ENCODE results near the gene TNS3. TPM values are rescaled to one million over a fixed set of nuclear protein-coding genes. Genes with fewer than 3 reads are reported as not detected.

TNS3 gene
- total and polyA plus RNA-seq, 7 donors: 17.4 to 43.8 (median 28.8) TPM

GRCh38 chr7:47479821-47480575, 101.9 kb downstream of the TNS3 start:
- H3K36me3 ChIP-seq: no peaks in the 10 kb centered on the region
- H3K4me1 ChIP-seq: peaks cover 0 to 66% (median 50%) of the 10 kb centered on the region in 4 donors
- TF ChIP-seq POLR2A (IDR thresholded peaks at IDR 0.05): no peak
- TF ChIP-seq, protein P1, sequence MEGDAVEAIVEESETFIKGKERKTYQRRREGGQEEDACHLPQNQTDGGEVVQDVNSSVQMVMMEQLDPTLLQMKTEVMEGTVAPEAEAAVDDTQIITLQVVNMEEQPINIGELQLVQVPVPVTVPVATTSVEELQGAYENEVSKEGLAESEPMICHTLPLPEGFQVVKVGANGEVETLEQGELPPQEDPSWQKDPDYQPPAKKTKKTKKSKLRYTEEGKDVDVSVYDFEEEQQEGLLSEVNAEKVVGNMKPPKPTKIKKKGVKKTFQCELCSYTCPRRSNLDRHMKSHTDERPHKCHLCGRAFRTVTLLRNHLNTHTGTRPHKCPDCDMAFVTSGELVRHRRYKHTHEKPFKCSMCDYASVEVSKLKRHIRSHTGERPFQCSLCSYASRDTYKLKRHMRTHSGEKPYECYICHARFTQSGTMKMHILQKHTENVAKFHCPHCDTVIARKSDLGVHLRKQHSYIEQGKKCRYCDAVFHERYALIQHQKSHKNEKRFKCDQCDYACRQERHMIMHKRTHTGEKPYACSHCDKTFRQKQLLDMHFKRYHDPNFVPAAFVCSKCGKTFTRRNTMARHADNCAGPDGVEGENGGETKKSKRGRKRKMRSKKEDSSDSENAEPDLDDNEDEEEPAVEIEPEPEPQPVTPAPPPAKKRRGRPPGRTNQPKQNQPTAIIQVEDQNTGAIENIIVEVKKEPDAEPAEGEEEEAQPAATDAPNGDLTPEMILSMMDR (IDR thresholded peaks at IDR 0.05): no peak
- no peak for TF ChIP-seq POLR2AphosphoS5 (IDR thresholded peaks at IDR 0.05)
- no peak for TF ChIP-seq EP300 (IDR thresholded peaks at IDR 0.05)
- H3K4me3 ChIP-seq: no peak overlapping the region
- H3K27ac ChIP-seq: no peak overlapping the region
- no peaks in the 10 kb centered on the region for H3K27me3 ChIP-seq
- DNase-seq: no peak
- H3K9me3 ChIP-seq: no peaks in the 10 kb centered on the region
- intact Hi-C loops (cut with DNase I): no loop called here
- 72 to 79% methylated on average over 12 of the region's 12 CpGs for WGBS, 2 donors

DNA sequence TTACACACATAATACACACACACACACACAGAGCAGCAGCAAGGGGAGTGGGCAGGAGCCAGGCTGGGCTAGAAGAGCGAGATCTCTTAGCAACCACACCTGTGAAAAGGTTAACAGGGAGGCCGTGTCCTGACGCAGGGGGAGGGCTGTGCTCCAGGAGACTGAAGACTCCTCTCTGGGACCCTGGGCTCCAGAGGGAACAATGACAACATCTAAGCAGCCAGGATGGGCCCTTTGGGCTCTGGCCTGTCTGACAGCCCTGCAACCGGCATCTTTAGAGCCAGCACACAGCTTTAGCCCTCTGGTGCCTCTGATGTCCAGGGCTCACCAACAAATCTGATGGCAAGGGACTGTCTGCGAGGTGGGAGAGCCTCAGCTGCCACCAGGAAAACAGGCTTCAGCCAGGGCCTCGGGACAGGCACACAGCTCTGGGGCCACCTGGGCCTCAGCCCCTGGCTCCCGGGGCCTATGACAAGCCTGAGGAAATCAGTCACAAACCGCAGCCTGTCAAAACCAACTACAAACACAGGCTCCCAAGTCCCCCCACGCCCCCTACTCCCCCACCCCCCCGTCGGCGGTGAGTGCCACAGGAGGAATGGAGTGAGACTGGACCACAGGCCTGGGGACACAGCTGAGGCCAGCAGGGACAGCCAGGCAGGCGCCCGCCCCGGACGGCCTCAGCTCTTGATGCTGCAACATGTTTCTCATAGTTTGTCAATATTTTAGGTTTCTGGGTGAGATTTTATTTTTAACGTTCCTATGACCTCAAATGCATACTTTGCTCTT, 102.8 kb downstream of the TNS3 start:
- Histone ChIP-seq H3K4me1 (peaks cover 0 to 66% (median 44%) of the 10 kb centered on the region in 4 donors), H3K27ac (no peak overlapping the region), H3K36me3 (no peaks in the 10 kb centered on the region), H3K27me3 (no peaks in the 10 kb centered on the region), H3K4me3 (no peak overlapping the region), H3K9me3 (no peaks in the 10 kb centered on the region)
- DNase-seq: no peak
- no peak for TF ChIP-seq POLR2A (IDR thresholded peaks at IDR 0.05)
- no peak for TF ChIP-seq EP300 (IDR thresholded peaks at IDR 0.05)
- no peak for TF ChIP-seq POLR2AphosphoS5 (IDR thresholded peaks at IDR 0.05)
- TF ChIP-seq, protein P1 (IDR thresholded peaks at IDR 0.05): no peak
- WGBS, 2 donors: 68 to 80% methylated on average over 17 of the region's 17 CpGs
- intact Hi-C loops (cut with DNase I): no loop called here

DNA sequence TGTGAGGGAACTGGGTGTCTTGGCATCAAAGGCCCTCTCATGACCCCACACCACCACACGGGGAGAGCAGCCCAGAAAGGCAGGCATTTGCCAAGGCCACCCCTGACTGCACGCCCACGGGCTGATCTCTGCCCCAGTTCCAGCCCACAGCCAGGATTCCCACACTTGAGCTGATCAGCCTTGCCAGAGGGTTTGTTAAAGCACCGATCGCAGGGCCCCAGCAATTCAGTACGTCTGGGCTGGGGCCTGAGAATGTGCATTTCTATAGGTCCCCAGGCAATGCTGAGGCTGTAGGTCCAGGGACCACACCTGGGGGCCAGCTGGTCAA, 103.9 kb downstream of the TNS3 start:
- Histone ChIP-seq H3K9me3 (no peaks in the 10 kb centered on the region), H3K36me3 (no peaks in the 10 kb centered on the region), H3K27me3 (no peaks in the 10 kb centered on the region), H3K4me1 (peaks cover 0 to 62% (median 40%) of the 10 kb centered on the region in 4 donors), H3K27ac (no peak overlapping the region), H3K4me3 (no peak overlapping the region)
- 10 to 41% methylated on average over 6 of the region's 6 CpGs for WGBS, 2 donors
- intact Hi-C loops (cut with DNase I): no loop called here
- TF ChIP-seq, protein P1 (IDR thresholded peaks at IDR 0.05): no peak
- no peak for TF ChIP-seq EP300 (IDR thresholded peaks at IDR 0.05)
- no peak for TF ChIP-seq POLR2AphosphoS5 (IDR thresholded peaks at IDR 0.05)
- no peak for TF ChIP-seq POLR2A (IDR thresholded peaks at IDR 0.05)
- DNase-seq: no peak

DNA sequence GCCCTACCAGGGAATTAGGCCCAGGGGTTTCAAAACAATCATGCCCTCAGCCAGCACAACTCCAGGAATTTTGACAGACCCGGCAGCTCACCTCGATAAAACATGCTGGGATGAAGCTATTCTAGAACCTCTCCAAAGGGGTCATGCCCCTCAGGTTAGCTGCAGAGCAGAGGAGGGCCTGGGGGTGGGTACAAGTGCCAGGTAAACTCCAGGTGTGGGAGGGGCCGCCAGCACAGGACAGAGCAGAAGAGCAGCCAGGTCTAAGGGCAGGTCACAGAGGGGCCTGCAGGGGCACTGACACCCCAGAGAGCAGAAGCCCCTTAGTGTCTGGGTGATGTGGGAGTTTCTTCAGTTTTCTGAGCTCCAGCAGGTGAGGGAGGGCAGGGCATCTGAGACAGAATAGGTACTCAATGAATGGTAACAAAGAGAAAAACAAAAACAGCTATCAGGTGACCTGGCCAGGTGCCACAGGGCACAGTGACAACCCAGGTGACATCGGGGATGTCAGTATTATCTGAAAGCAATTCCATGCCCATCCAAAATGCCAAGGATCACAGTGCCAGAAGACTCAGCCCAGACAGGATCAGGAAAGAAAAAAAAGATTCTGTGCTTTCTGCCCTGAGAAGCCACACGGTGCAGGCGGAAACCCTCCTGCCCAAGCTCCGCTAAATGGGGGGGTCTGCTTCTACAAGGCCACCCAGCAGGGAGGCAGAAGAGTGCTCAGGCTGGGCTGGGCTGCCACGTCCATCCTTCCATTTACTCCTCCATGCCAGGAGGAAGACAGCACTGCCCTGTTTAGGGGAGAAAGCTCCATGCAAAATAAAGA, 104.5 kb downstream of the TNS3 start:
- Histone ChIP-seq H3K27me3 (no peaks in the 10 kb centered on the region), H3K36me3 (no peaks in the 10 kb centered on the region), H3K4me1 (peaks cover 0 to 56% (median 34%) of the 10 kb centered on the region in 4 donors), H3K9me3 (no peaks in the 10 kb centered on the region), H3K4me3 (no peak overlapping the region), H3K27ac (no peak overlapping the region)
- 52 to 75% methylated on average over 8 of the region's 8 CpGs for WGBS, 2 donors
- no peak for TF ChIP-seq POLR2AphosphoS5 (IDR thresholded peaks at IDR 0.05)
- no peak for TF ChIP-seq EP300 (IDR thresholded peaks at IDR 0.05)
- TF ChIP-seq, protein P1 (IDR thresholded peaks at IDR 0.05): no peak
- DNase-seq: no peak
- intact Hi-C loops (cut with DNase I): no loop called here
